Breast epithelium (tissue), 3 donors: ENCODE measurements around the gene PCNX1.

Experiments used
- POLR2A ChIP-seq: fragments of 450-650 bp; IDR thresholded peaks from one replicate; pipeline ENCODE4 v1.6.1; 2016; ENCODE audit warnings: antibody characterized with exemption, mild to moderate bottlenecking, moderate library complexity
- TF ChIP-seq, protein P1 (sequence below), 3 donors: fragments of 450-650 bp; IDR thresholded peaks; one replicate each; pipeline ENCODE4 v1.5.1; 2016 to 2017; ENCODE audit warnings: antibody characterized with exemption in 3 of 3, mild to moderate bottlenecking in 3 of 3, moderate library complexity in 3 of 3

DNA sequence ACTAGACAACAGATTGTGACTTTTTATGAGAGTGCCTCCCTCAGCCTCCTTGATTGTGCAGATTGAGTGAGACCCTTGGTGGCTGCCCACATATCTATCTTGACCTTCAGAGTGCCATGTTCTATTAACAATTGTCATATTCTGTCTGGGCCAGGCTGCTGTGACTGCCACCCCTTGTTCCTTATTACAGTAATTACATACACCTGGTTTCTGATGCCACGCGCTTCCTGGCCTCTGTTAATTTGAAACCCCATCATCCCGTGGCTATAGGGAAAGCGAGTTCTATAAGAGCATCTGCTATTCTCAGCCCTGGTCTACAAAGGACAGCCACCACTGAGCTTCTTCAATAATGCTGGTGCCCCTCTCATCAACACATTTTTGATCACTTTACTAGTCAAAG is 228.7 kb downstream of the PCNX1 start:
- no peak for TF ChIP-seq POLR2A
- TF ChIP-seq, protein P1, sequence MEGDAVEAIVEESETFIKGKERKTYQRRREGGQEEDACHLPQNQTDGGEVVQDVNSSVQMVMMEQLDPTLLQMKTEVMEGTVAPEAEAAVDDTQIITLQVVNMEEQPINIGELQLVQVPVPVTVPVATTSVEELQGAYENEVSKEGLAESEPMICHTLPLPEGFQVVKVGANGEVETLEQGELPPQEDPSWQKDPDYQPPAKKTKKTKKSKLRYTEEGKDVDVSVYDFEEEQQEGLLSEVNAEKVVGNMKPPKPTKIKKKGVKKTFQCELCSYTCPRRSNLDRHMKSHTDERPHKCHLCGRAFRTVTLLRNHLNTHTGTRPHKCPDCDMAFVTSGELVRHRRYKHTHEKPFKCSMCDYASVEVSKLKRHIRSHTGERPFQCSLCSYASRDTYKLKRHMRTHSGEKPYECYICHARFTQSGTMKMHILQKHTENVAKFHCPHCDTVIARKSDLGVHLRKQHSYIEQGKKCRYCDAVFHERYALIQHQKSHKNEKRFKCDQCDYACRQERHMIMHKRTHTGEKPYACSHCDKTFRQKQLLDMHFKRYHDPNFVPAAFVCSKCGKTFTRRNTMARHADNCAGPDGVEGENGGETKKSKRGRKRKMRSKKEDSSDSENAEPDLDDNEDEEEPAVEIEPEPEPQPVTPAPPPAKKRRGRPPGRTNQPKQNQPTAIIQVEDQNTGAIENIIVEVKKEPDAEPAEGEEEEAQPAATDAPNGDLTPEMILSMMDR (IDR thresholded peaks at IDR 0.05), result no peak
